DMS79 (cell line): ENCODE results near the gene TNFRSF25.
A peak's percentile ranks its signal among the peaks of the same experiment; 100 is the strongest.

Experiments used
- DNase-seq: peaks from one replicate; lab custom pipeline; 2025; lab: John Stamatoyannopoulos, UW

Gene TNFRSF25

GRCh38 chr1:6466023-6466422 lies at the start of gene TNFRSF25:
TSS of gene TNFRSF25 (minus strand) at chr1:6466173. CDS start at chr1:6466107, 66 bp downstream.
- no peak for DNase-seq

DNA sequence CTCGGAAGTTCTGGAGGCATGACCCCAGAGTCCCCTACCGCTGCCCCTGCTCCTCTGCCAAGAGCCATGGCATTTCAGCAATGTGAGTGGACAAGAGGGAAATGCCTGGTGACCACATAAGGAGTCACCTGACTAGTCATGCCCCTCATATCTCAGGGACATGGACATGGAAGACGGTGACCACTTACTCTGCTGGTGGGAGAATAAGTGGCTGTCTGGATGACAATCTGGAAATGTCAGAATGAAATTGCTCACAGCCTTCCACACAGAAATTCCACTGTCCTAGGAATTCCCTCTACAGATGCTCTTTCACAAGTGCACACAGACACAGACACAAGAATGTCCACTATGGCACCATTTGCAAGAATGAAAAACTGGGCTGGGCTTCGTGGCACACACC lies 49.8 kb upstream of the TNFRSF25 start:
- DNase-seq: no peak

GRCh38 chr1:6513320-6513801 lies 47.4 kb upstream of the TNFRSF25 start:
- no peak for DNase-seq

DNA sequence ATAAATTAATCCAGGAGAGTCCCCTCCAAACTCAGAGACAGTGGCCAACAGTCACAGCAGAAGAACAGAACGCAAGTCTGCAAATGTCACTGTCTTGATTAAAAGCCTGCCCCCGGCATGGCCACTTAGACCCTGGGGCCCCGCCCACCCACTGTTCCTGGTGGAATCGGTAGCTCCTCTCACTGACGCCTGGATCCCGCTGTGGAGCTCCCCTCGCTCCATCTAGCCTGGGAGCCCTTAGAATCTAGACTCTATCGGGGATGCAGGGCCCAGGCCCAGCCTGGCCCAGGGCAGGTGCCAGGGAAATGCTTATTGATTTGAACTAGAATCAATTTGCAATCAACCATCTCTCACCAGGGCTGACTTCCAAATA lies 46.9 kb upstream of the TNFRSF25 start:
- DNase-seq: no peak

GRCh38 chr1:6512245-6512907 lies 46.4 kb upstream of the TNFRSF25 start:
- DNase-seq: no peak

DNA sequence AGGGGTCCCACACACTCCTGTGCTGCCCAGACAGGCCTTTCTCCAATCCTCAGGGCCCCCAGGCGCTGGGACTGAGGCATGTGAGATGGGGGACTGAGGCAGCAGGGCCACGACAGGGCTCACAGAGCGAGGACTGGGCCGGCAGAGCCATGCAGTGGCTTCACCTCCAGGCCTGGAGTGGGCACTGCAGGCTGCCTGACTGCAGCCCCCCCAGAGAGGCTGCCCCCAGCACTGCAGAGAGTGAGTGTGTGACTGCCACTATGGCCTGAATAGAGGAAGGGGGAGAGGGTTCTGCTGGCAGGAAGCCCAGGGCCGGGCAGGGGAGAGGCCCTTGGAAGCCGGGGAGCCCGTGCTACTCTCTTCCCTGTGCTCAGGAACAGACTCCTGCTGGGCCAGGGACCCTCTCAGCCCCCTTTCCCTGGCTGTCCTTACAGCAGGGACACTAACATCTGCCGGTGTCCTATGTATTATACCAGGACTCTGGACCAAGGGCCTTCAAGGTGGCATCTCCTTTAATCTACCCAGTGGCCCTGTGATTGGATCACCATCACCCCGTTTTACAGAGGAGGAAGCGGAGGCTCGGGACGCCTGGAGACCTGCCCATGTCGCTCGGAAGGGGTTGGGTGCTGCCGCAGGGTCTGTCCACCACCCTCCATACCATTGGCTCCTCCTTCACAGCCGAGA lies 45.7 kb upstream of the TNFRSF25 start:
- peak; percentile 6 for DNase-seq

- DNase-seq: peak; percentile 18
Observed at GRCh38 chr1:6511056-6511455, 45.1 kb upstream of the TNFRSF25 start.

DNA sequence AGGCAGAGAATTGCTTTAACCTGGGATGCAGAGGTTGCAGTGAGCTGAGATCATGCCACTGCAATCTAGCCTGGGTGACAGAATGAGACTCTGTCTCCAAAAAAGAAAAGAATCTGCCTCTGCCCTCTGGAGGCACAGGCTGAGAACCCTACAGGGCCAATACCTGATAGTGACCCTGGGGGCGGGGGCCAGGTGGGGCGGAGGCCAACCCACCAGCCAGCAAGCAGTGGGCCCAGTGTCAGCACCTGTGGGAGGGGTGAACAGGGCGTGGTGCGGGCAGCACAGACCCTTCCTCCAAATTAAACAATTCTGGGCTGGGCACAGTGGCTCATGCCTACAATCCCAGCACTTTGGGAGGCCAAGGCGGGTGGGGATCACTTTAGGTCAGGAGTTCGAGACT lies 44.5 kb upstream of the TNFRSF25 start:
- DNase-seq: no peak

GRCh38 chr1:6509919-6510291 lies 43.9 kb upstream of the TNFRSF25 start:
- DNase-seq: no peak

GRCh38 chr1:6509220-6509918 lies 43.4 kb upstream of the TNFRSF25 start:
- no peak for DNase-seq

DNA sequence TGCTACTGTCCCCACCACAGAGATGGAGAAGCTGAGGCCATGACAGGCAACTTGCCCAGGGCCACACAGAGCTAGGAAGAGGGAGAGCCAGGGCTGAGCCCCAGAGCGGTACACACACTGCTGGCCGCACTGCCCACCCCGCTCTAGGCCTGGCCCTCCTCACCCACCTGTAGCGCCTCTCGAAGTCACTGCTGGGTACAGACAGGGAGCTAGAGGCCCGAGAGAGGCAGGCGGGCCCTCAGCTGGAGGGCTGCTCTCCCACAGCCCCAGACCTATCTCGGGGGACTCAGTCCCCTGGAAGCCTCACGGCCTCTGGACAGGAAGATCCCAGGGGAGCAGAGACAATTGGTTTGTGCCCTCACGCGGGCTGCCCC lies 42.8 kb upstream of the TNFRSF25 start:
- no peak for DNase-seq

DNA sequence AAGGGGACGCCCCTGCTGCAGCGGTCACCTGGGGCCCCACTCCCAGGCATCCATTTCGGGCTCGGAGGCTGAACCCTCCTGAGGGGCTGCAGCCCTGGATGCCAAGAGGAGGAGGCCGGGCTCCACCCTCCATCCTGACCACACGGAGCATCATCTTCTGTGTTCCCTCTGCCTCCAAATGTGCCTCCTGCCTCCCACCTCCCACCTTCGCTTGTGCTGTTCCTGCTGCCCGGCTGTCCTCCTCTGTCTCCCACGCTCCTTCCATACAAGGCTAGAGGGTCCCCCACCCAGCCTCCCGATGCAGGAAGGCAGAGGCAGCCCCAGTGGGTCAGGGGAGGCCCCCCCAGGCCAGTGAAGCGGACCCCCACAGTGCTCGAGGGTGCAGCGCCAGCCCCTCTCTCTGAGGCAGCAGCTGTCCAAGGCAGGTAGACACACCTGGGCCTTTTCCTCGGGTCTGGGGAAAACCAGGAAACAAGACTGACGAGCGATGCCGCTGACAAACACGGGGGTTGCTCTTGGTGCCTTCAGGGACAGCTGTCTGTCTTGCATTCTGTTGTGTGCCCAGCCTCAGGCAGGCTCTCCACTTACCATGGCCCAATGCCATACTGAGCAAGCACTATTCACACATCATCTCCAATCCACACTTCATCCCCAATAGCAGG lies 42.3 kb upstream of the TNFRSF25 start:
- no peak for DNase-seq

DNA sequence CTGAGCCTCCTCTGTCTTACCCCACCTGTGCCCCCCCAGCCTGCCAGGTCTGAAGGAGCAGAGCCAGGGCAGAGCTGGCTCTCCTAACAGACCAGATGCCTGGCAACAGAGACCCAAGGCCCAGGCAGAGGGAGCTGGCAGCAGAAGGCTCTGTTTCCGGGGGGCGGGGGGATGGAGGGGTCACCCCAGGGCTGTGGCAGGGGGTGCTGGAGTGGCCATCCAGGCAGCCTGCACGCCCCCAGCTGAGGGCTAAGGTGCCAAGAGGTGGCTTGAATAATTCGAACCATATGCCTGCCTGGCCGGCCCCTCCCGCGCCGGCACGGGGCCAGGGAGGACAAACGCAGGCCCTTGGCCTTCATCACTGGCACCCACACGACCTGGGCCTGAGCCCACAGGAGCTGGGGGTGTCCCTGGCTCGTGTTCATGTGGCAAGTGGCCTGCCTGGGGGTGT lies 41.5 kb upstream of the TNFRSF25 start:
- DNase-seq: no peak

GRCh38 chr1:6507037-6507428 lies 41.1 kb upstream of the TNFRSF25 start:
- DNase-seq: no peak

DNA sequence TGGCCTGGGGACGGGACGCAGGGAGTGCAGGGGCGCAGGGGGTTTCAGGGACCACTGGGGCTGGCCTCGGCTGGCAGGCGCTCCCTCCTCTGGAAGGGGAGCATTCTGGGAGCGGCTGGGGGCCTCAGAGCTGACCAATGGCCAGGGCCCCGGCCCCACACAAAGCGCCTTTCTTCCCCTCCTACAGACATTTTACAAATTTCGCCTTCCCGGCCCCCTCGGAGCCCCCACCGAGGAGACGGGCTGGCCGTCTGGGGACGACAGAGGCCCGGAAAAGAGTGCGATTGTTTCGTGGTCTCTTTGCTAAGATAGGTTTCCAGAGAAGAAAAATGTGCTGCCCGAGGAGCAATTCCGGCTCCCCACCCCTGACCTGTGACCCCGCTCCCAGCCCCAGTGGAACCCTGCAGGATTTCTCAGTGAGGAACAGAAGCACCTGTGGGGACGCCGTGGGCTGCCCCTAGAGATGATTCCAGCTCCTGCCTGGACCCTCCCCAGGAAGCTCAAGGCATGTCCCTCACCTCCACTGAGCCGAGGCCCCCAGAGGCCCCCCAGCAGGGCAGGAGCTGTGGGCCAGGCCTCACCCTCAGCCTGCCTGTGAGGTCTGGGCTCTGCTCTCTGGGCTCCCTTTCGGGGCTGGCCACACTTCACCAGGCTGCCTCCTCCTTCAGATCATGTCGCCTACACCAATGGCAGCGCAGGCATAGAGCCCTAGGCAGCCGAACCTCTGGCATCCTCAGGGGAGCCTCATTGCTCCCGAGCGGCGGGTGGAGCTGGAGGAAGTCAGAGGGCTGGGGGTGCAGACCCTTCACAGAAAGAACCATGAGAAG lies 40.5 kb upstream of the TNFRSF25 start:
- DNase-seq: no peak

GRCh38 chr1:6505367-6506209 lies 39.6 kb upstream of the TNFRSF25 start:
- DNase-seq: no peak

- no peak for DNase-seq
Observed at GRCh38 chr1:6504887-6505286, 38.9 kb upstream of the TNFRSF25 start.

DNA sequence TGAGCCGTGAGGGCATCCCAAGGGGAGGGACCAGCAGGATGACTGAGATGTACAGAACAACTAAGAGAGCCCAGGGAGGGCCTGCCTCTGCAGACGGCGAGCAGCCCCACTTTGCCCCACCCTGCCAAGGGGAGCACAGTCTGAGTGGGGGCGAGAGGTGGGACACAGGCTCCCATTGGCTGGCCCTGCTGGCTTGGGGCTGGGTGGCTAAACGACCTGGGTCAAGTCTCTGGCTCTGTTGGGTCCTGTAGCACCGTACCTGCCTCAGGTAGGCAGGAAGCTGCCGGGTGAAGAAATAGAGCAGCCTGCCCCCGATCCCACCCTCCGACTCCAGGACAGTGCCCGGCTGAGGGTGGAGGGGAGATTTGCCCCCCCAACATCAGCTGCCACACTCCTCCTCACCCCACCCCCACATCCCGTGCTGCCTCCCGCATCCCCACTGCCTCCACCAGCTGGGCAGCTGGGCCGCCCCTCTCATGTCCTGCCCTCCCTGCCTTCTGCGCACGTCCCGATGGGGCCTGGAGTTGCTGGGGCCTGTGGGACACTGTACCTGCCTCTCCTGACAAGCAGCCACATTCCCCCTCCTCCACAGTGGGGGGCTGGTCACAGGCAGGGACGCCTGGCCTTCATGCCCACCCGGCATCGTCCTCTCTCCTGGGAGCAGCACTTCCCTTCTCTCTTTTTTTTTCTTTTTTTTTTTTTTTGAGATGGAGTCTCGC lies 38.1 kb upstream of the TNFRSF25 start:
- no peak for DNase-seq

GRCh38 chr1:6502000-6502891 lies 36.3 kb upstream of the TNFRSF25 start:
- no peak for DNase-seq
